Neutrophil (primary cell): Measurements from ENCODE around the gene ACSF3.

Experiments used
- H3K27ac ChIP-seq: fragments of 200-600 bp; sonication (generic); 2 replicates; pipeline ENCODE4 v1.5.1; 2016; ENCODE audit warnings: mild to moderate bottlenecking, moderate library complexity
- H3K27me3 ChIP-seq: fragments of 200-600 bp; sonication (generic); 2 replicates; pipeline ENCODE4 v1.6.0; 2016; ENCODE audit warnings: mild to moderate bottlenecking
- H3K36me3 ChIP-seq: fragments of 200-600 bp; sonication (generic); 2 replicates; pipeline ENCODE4 v1.5.1; 2017
- H3K4me1 ChIP-seq, 2 experiments: fragments of 200-600 bp in 1 of 2; sonication (generic) in 1 of 2; 1 replicate in 1 of 2; 2 replicates in 1 of 2; pipeline versions ENCODE4 v1.5.1 to v1.6.1; 2013 to 2016; ENCODE audit warnings: low read depth in 1 of 2, low read length in 1 of 2, mild to moderate bottlenecking in 1 of 2, moderate library complexity in 1 of 2; ENCODE audit not compliant: control insufficient read depth in 1 of 2, insufficient read depth in 1 of 2
- H3K4me3 ChIP-seq, 2 experiments: fragments of 200-600 bp in 1 of 2; sonication (generic) in 1 of 2; 1 replicate in 1 of 2; 2 replicates in 1 of 2; pipeline ENCODE4 v1.5.1; 2013 to 2016; ENCODE audit warnings: low read depth in 1 of 2, low read length in 1 of 2, mild to moderate bottlenecking in 1 of 2, moderate library complexity in 1 of 2
- H3K9me3 ChIP-seq: fragments of 200-600 bp; sonication (generic); 2 replicates; pipeline ENCODE4 v1.5.1; 2016
- TF ChIP-seq, protein P1 (sequence below): fragments of 200-600 bp; sonication (generic); IDR thresholded peaks from 2 replicates; pipeline ENCODE4 v1.5.1; 2016; ENCODE audit warnings: antibody characterized with exemption

Gene ACSF3

DNA sequence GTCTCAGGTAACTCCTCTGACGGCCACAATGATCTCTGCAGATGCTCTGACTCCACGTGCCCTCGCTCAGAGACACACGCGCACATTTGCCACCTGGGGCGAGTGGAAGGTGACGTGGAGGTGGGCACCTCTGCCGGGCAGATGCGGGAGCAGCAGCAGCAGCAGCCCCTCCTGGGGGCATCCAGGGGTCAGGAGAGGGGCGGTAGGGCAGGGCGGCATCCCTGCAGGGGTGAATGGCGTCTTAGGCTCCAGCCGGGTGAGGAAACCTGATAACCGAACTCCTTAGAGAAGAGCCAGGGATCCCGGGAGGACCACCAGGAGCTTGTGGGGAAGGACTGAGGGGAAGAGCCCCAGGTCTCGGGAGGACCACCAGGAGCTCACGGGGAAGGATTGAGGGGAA lies 43.3 kb downstream of the ACSF3 start:
- Histone ChIP-seq H3K4me3 (no peak overlapping the region), H3K27ac (no peak overlapping the region), H3K9me3 (no peaks in the 10 kb centered on the region), H3K27me3 (no peaks in the 10 kb centered on the region), H3K36me3 (peaks cover 70% of the 10 kb centered on the region), H3K4me1 (no peaks in the 10 kb centered on the region)
- TF ChIP-seq, protein P1, sequence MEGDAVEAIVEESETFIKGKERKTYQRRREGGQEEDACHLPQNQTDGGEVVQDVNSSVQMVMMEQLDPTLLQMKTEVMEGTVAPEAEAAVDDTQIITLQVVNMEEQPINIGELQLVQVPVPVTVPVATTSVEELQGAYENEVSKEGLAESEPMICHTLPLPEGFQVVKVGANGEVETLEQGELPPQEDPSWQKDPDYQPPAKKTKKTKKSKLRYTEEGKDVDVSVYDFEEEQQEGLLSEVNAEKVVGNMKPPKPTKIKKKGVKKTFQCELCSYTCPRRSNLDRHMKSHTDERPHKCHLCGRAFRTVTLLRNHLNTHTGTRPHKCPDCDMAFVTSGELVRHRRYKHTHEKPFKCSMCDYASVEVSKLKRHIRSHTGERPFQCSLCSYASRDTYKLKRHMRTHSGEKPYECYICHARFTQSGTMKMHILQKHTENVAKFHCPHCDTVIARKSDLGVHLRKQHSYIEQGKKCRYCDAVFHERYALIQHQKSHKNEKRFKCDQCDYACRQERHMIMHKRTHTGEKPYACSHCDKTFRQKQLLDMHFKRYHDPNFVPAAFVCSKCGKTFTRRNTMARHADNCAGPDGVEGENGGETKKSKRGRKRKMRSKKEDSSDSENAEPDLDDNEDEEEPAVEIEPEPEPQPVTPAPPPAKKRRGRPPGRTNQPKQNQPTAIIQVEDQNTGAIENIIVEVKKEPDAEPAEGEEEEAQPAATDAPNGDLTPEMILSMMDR, result no peak

DNA sequence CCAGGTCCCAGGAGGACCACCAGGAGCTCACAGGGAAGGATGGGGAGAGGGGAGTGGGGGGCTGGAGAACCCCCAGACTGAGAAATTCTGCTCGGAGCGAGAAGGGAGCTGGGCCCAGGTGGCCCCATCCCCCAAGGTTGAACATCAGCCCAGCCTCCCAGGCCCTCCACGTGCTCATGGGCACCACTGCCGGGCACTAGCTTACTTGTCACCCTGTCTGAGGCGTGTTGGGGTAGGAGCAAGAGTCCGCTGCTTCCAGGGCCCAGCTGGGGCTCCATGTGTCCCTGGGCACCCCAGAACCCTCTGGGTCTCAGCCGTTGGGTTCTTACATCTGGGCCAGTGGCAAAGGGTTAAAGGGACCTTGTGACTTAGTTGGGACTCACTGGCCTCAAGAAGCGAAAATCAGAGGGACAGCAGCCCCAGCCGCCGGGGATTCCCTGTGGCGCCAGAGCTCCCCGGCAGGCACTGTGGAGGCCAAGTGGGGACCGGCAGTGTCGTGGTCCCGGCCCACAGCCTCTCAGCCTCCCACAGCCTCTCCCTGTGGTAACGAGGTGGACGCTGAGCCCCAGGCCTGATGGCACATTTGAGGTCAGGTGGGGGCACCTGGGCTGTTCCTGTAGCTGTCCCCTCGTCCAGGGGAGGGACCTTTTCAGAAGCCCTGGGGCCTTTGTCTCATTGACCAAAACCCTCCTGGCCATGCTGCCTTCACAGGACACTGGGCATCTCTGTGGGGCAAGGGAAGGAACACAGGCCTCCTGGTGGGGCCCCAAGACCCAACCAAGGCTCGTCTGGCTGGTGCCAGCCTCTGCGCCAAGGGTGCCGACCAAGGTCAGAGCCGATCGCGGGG lies 44.2 kb downstream of the ACSF3 start:
- Histone ChIP-seq H3K9me3 (no peaks in the 10 kb centered on the region), H3K4me3 (no peak overlapping the region), H3K4me1 (no peaks in the 10 kb centered on the region), H3K36me3 (peaks cover 61% of the 10 kb centered on the region), H3K27me3 (no peaks in the 10 kb centered on the region), H3K27ac (no peak overlapping the region)
- TF ChIP-seq, protein P1, result no peak

DNA sequence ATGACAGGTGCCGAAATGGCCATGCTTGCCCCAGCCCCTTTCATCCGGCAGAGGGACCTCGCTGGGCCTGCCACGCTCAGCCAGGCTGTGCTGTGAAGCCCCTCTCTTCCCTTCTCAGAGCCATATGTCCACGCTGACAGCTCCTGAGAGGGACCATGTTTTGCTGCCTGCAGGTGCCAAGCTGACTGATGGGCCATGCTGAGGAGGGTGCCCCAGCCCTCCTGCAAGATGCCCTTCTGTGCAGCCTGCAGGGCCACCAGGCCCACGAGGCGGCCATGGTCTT lies 44.8 kb downstream of the ACSF3 start:
- peaks cover 61% of the 10 kb centered on the region for H3K36me3 ChIP-seq
- no peaks in the 10 kb centered on the region for H3K9me3 ChIP-seq
- H3K4me1 ChIP-seq, result no peaks in the 10 kb centered on the region
- TF ChIP-seq, protein P1, result no peak
- H3K4me3 ChIP-seq, result no peak overlapping the region
- no peaks in the 10 kb centered on the region for H3K27me3 ChIP-seq
- H3K27ac ChIP-seq, result no peak overlapping the region

DNA sequence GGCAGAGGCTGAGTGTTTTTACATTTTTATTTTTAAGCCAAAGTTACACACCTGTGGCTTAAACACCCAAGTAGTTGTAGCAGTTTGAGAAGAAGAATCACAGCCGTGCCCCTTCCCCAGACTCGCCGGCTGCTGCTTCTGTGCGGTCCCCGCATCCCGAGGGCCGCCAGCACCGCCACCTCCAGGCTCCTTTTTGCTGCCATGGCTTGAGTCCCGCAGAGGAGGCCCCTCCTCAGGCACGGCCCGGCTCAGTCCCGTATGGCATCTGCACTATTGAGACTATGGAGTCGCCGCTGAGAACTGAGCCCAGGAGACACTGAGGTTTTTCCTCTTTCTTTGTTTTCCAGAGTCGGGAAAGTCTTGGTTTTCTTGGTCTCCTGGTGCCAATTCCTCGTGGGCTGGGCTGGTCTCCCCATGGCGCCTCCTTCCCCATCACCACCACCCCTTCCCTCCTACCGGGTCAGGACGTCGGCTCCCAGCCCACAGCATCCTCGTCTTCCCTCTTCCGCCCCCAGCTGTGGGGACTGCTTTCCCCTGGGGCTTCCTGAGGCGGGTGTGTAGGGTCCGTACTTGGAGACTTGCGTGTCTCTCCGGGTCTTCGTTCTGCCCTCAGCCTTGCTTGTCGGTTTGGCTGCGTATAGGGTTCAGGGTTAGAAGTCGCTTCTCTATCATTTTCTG lies 45.3 kb downstream of the ACSF3 start:
- no peak overlapping the region for H3K27ac ChIP-seq
- no peaks in the 10 kb centered on the region for H3K4me1 ChIP-seq
- H3K4me3 ChIP-seq, result no peak overlapping the region
- H3K27me3 ChIP-seq, result no peaks in the 10 kb centered on the region
- H3K36me3 ChIP-seq, result peaks cover 61% of the 10 kb centered on the region
- H3K9me3 ChIP-seq, result no peaks in the 10 kb centered on the region
- TF ChIP-seq, protein P1, result no peak

DNA sequence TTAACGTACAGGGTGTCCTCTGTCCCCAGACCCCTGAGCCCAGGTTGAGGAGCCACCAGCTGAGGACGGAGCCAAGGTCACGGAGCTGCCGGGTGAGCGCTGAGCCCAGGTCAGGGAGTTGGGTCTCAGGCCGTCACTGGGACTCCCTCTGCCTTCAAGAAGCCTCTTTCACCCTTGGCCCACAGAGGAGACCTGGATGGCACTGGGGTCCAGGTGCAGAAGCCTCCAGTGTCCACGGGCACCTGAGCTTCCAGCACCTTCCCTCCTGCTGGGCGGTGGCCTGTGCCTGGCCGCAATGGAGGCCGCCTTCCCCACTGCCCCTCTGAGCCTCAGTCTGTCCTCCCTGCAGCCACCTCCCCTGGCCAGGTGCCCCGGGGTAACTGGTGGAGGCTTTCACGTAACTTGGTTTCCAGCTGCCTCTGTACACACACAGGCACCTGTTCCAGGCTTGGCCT lies 46.3 kb downstream of the ACSF3 start:
- H3K36me3 ChIP-seq, result peaks cover 61% of the 10 kb centered on the region
- no peak overlapping the region for H3K4me3 ChIP-seq
- H3K4me1 ChIP-seq, result no peaks in the 10 kb centered on the region
- H3K9me3 ChIP-seq, result no peaks in the 10 kb centered on the region
- no peak overlapping the region for H3K27ac ChIP-seq
- H3K27me3 ChIP-seq, result no peaks in the 10 kb centered on the region
- TF ChIP-seq, protein P1, result no peak
